ENCODE results near the gene FAM234A.

- TF ChIP-seq POLR2AphosphoS5 (IDR thresholded peaks at IDR 0.05; ENCODE audit: insufficient read depth in 1 of 2, low read depth in 1 of 2) (no peak), CTCF (IDR thresholded peaks at IDR 0.05) (no peak), POLR2A (IDR thresholded peaks at IDR 0.05) (no peak)
Observed at GRCh38 chr16:273547-274421, 39.2 kb downstream of the FAM234A start.

Measured in vagina (tissue), 2 donors.